Gastroesophageal sphincter (tissue), 3 donors: Measurements from ENCODE around the gene SMAD4.

ENCODE experiments used
- CTCF ChIP-seq, 4 experiments: fragments of 200-600 bp in 2 of 4; fragments of 450-650 bp in 2 of 4; sonication (generic) in 1 of 4; IDR thresholded peaks; one replicate each; pipeline ENCODE4 v1.5.1; 2017 to 2019; ENCODE audit warnings: antibody characterized with exemption in 4 of 4, mild to moderate bottlenecking in 2 of 4, moderate library complexity in 2 of 4
- POLR2A ChIP-seq, 2 donors: fragments of 450-650 bp; IDR thresholded peaks; one replicate each; pipeline ENCODE4 v1.6.1; 2017; ENCODE audit warnings: antibody characterized with exemption in 2 of 2, mild to moderate bottlenecking in 2 of 2, moderate library complexity in 1 of 2
- POLR2AphosphoS5 ChIP-seq: sonication (generic); formaldehyde crosslinking; IDR thresholded peaks from one replicate; pipeline ENCODE4 v1.6.1; 2017; ENCODE audit warnings: antibody characterized with exemption

- TF ChIP-seq POLR2A (IDR thresholded peaks at IDR 0.05), result no peak
- no peak for TF ChIP-seq CTCF (IDR thresholded peaks at IDR 0.05)
- TF ChIP-seq POLR2AphosphoS5, result no peak
Measured at GRCh38 chr18:51012441-51012840, 17.6 kb upstream of the SMAD4 start.
